ENCODE results near the gene IL1RAPL2.

Gene IL1RAPL2

DNA sequence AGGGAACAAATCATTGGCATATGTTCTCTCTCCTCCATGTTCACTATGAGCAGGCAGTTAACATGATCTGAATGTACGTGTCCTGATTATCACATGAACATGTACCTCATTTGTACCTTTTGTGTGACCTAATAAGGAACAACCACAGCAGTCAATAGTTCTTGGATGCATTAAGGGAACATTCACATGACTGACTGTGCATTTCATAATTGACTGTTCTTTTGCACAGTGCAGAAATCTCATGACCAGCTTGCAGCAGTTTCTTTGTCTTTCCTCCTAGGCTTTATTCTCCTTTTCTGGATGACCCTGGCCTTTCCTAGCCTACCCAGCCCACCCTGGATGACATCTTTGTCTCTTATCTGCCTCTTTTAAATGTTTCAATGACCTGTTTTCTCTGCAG is 711.1 kb downstream of the IL1RAPL2 start:
- no peak for DNase-seq

DNA sequence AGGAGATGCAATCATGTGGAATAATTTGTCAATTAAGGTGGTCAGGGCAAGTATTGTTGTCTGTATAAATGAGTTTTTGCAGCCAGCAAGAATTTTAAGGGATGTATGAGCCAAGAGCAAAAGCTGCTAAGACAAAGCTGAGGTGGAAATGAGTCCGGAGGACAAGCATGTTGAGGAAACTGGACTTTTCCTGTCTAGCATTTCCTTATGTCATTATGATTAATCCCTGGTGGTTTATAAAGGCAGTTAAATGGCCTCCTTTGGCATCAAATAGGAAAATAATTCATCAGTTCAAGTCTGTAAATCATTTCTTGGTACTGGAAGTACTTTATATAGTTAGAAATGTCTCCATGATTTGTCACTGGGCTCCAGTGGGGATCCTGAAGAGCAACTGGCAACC is 716.1 kb downstream of the IL1RAPL2 start:
- no peak for DNase-seq

DNA sequence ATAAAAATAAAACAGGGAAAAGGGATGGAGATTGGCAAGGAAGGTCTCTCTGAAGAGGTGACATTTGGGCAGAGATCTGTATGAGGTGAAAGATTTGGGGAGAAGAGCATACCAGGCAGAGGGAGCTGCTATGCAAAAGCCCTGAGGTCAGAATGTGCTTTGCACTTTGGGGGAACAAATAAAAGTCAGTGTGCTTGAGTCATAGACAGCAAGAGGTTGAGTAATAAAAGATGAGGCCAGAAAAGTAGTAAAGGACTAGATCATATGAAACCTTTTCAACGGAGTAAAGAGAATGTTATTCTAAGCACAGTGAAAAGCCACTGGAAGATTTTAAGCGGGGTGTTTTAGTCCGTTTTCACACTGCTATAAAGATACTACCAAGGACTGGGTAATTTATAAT is 731.0 kb downstream of the IL1RAPL2 start:
- no peak for DNase-seq

DNA sequence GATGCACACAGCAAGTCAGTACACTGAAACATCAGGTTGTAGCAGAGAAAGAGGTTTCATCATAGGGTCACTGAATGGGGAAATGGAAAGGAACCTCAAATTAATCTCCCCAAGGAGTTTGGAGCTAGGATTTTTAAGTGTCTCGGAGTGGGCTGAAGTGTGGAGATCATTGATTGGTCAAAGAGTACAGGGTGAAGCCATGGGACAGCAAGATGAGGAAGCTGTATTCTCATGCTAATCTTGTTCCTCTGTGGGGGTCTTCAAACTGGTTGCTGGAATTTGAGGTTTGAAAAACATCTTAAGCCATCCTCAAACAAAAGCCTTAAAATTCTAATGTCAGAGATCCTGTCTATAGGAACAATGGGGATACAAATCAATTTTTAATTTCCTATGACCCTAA is 733.3 kb downstream of the IL1RAPL2 start:
- no peak for DNase-seq

DNA sequence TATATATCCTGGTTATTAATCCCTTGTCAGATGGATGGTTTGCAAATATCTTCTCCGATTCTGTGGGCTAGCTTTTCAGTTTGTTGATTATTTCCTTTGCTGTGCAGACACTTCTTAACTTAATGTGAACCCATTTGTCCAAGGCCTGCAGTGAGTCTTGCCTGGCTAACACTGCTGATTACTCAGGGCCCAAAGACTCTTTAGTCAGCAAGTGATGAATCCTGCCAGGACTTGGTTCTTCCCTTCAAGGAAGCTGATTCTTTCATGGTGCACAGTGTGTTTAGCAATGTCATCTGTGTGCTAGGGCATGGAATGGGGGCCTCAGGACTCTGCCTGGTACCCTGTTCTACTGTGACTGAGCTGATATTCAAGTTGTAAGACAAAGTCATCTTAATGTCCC is 736.2 kb downstream of the IL1RAPL2 start:
- no peak for DNase-seq

DNA sequence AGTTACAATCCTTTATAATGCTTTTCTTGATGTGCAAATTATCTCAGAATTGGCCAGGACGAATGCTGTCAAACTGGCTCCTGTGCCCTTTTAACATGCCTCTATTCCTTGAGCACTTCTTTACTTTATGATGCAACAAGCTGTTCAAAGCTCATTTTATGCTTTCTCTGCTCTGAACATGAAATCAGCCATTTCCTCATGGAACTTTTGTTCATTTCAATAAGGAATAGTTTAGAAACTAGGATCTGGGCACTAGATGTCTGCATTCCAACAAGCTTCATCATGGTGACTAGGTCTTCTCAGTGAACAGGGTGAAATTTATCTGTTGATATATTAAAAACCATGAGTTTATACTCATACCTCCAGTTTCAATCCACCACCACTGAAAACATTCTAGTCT is 741.8 kb downstream of the IL1RAPL2 start:
- no peak for DNase-seq

DNA sequence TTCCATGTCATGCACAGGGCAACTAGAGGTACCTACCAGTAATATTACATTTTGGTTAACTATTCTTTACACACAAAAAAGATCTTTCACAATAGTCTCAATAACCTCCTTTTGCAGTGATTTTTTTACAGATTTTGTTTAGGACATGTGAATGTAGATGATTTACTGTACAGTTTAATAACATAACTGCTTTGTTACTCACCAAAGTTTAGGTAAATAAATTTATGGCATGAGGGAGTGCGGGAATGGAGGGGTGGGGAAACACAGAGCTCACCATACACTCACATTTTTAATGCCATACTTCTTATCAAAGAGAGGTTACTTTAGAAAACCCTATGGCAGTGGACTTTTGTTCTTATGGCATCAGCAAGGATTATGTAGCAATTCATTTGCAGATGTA is 747.6 kb downstream of the IL1RAPL2 start:
- DNase-seq, result no peak

DNA sequence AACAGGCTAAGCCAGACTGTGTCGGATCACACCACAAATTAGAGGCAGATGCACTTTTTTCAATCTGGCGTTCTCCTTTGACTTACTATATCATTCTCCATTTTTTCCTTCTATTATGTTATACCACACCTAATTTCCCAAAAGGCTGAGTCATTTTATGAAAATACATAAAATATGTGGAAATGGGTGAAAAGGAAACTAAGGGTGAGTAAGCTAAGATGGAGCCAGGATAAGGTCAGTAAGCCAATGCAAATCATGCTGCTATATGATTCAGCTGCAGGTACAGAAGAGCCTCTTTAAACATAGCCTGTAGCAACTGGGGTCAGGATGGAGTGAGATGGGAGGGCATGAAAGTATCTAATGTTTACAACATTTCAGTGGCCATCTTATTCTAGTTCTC is 748.5 kb downstream of the IL1RAPL2 start:
- no peak for DNase-seq

DNA sequence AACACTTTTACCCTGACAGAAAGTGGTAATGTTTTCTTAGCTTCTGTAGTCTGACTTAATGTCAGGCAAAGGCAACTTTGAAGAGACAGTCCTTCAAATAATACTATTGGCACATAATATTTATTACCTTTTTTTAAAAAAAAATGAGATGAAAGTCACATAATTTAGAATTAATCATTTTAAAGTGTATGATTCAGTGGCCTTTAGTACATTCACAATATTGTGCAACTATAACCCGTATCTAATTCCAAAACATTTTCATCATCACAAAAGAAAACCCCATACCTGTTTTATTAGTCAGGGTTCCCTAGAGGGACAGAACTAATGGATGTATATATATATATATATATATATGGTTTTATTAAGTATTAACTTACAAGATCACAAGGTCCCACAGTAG is 749.2 kb downstream of the IL1RAPL2 start:
- DNase-seq, result no peak

DNA sequence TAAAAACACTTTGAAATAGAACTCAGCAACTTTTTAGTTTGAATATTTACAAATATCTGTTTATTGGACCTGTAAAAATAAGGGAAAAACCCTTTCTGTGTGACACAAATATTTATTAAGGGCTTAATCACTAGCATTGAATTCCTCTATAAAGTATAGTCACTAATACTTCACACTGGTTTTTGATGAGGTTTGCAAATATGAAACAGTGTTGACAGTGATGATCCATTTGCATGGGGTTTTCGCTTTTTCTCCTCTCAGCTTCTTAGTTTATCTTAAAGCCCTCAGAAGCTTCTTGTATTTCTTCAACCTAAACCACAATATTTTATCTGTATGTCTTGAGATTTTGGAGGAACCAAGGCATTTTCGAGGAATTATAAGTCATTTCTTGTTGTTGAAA is 751.1 kb downstream of the IL1RAPL2 start:
- no peak for DNase-seq

DNA sequence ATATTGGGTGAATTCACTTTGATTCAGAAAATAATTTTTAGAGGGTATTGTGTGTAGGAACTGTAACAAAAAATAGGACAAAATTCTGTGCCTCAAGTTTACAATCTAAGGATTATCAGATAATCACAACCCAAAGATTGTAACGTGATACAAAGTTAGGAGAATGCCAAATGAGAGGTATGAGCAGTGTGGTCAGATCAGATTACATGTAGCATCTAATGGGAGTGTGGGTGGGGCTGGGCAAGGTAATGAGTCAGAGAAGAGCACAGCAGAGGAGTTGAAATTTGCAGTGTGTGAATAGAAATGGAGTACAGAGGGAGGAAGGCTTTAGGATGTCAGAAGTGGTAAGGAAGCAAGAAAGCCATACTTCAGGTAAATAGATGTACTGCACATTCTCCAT is 757.9 kb downstream of the IL1RAPL2 start:
- DNase-seq, result no peak

DNA sequence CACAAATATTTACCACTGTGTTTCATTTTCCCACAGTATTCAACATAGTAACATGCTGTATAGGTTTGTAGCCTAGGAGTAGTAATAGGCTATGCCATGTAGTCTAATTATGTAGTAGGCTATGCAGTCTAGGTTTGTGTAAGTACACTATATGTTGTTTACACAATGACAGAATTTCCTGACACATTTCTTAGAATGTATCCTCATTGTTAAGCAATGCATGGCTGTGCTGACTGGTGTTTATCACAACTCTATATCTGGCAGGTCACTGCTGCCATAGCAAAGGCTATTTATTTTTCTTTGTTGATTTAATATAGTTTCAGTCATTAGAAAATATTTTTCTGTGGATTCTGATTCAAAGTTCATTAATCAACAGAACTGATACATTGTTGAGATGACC is 762.8 kb downstream of the IL1RAPL2 start:
- no peak for DNase-seq

DNA sequence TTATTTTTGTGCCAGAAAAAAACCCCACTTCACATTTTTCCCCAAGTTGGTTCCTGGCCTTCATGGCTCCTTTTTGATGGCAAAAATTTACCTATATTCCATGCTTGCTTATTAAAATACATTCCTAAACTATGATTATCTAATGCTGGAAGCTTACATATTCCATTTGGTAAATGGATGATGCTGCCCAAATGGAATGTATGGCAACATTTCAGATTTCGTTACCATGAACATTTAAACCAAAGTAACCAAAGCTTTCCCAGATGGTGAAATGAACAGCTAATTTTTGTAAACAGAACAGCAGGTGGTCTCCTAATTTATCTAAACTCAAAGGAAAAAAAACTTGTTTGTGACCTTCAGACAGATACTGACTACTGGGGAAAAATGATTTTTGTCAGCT is 765.2 kb downstream of the IL1RAPL2 start:
- DNase-seq, result no peak

DNA sequence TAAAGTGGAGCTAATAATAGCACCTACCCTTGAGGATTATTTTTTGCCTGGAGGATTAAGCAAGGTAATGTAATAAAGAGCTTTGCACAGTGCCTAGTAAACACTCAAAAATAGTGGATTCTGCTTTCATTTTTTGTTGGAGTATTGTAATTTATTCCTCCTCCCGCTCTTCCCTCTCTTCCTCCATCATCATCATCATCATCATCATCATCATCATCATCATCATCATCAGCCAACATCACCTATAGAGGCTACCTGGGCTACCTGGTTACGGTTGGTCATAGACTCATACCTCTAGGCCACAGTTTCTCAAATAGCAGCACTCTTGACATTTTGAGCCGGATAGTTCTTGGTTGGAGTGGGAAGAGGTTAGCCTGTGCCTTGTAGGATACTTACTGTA is 781.4 kb downstream of the IL1RAPL2 start:
- DNase-seq, result no peak

DNA sequence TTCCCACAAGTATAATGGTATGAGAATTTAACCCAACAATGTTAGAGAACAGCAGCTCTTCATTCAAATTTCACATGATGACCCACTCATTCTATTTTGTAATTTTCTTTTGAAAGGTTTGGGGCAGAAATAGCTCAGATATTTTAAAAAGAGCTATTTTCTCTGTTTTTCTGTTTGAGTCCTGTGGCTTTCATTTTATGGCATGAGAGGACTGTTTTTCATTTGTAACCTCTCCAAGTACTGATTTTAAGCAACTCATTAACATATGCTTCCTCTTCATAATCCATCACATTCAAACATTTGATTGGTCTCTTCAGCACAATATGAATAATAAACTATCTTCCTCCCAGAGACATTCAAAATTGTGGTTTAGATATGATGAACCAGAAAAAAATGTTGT is 783.5 kb downstream of the IL1RAPL2 start:
- DNase-seq, result no peak

DNA sequence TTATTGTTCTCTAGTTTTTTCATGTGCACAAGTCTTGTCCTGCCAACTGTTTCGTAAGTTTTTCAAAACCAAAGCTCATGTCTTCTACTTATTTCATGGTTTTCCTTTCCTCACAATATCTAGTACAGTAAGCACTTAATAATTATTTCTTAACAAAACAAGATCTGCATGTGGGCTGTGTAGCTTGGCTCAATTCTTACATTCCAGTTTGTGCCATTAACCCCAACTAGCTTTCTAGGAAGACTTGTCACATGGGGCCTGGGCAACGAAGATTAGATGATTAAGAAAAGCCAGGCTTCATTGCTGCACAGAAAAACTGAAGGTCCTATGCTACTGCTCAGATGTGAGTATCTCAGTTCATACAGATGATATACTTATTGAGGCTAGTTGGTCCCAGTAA is 809.8 kb downstream of the IL1RAPL2 start:
- no peak for DNase-seq

DNA sequence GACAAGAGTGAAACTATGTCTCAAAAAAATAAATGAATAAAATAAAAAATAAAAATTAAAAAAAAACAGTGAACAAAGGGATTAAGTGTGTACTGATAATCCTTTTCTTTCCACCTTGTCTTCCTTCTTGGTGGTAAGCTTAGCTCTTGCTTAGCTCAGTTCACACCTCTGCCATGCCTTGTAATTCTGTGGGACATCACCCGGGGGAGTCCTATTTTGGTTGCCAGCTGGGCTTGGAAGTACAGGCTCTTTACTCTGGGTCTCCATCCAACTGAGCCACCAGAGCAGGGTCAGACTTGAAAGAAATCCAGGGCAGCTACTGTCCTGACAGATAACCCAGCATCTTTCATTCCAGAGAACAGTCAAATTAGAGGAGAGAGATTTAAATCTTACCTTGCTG is 858.7 kb downstream of the IL1RAPL2 start:
- no peak for DNase-seq

DNA sequence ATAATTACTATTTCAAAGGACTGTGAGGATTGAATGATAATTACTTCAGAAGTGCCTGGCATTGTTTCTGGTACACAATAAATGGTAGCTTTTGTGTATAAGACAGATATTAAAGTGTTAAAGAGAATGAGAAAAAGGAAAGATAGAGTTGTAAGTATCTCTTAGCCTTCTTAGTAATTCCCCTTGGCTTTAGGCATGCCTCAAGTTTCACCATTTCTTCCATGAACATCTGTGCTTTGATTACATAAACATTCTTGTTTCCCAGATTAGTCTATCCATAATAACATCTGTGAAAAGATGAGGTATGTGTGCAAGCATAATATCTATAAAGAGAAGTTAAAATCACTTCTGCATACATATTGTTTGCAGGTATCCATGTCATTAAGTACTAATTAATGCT is 885.4 kb downstream of the IL1RAPL2 start:
- DNase-seq, result no peak

DNA sequence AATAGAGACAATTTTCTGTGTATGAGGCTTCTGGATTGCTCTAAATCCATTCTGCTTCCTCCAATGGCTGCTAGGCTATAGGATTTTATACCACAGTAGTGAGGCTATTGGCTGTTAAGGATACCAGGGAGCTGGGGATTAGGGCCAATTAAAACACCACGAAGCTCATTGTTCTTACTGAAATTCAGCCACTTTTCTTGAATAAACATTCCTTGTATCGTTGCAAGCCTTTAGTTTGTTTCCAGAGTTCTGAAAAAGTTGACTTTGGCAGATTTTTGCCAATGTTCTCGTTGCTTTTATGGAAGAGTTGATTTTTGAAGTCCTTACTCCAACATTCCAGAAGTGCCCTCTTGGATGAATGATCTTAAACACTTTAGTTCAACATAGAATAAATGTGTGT is 892.8 kb downstream of the IL1RAPL2 start:
- no peak for DNase-seq

DNA sequence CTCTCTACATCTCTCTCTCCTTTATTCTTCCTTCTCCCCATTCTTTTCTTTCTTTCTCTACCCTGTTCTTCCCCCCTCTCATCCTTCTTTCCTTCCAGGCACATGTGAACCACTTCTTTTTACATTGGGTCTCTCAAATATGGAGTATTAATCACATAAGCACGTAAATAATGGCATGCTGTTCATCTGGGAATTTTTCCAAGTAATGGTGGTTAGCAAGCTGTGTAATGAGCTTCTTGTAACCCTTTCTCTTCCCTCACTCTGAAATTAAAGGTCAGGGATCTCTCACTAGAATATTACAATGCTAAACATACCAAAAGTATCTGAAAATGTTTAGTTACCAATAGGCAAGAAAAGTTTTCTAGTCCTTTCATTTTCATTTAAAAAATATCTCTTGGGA is 894.4 kb downstream of the IL1RAPL2 start:
- DNase-seq, result no peak

DNA sequence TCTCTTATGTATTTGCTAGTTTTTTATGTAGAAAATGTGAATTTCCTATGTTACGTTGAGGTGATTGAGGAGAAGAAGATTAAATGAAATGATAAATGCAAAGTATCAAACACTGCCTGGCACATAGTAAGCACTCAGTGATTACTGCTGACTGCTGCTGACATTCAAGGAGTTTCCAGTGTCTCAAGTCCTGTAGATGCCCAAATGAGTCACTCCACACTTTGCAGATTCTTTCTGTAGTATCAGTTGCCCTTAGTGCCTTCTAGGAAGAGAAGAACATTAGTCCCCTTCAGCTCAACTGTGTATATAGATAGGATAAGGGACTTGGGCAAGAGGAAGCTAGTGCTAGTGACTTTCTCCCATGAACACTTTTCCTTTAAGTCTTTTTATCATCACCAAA is 895.0 kb downstream of the IL1RAPL2 start:
- no peak for DNase-seq

DNA sequence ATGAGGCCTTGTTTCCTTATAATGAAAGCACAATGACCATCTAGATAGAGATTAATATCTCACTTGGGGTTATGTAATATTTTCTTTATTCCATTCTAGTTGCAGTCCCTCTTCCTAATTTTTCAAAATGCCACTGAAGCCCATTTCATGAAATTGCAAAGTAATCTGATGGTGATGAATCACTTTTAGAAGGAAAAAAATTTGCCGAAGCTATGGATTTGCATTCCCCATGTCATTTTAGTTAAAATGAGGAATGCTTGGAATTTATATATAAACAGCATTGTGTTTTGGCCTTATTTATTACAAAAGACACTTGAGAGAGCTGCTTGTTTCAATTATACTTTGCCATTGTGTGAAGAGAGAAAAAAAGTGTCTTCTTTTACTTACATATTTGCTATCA is 896.2 kb downstream of the IL1RAPL2 start:
- DNase-seq, result no peak

DNA sequence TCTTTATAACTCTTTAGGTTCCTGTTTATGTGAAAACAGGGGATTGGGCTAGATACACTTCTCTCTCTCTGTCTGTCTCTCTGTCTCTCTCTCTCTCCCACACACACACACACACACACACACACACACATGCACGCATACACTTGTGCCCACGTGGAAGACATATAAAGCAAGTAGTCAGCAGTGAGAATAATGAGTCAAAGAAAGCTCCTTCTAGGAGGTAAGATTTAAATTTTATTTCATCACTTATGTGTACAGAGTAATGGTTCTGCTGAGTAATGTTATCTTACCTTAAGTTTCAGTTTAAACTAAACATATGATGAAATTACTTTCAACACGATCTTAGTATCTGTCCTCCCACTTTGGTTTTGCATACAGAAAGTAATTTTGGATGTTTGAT is 897.5 kb downstream of the IL1RAPL2 start:
- DNase-seq, result no peak

DNA sequence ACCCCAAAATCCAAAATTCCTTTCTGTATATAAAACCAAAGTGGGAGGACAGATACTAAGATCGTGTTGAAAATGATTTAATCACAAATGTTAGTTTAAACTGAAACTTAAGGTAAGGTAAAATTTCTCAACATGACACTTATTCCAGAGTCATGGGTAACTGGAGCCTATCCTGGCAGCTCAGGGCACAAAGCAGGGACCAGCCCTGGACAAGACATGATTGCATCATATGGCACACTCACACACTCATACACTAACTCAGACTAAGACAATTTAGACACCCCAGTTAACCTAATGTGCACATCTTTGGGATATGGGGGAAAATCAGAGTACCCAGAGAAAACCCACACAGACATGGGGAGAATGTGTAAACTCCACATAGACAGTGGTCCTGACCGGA is 898.6 kb downstream of the IL1RAPL2 start:
- no peak for DNase-seq

DNA sequence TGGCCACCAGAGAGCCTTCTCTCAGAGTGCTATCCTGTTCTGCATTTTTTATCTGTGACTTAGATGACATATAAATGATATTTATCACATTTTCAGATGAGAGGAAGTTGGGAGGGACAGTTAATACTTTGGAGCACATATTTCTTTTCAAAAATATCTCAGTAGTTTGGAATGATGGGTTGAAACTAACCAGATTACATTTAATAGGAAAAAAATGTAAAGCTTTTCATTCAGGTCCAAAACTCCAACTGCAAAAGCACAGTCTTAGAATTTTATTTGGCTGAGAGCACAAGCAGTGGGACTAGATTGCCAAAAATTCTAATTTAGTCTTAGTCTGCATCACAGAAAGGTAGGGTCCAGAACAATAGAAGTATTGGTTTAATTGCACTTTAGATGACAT is 902.7 kb downstream of the IL1RAPL2 start:
- DNase-seq, result no peak

DNA sequence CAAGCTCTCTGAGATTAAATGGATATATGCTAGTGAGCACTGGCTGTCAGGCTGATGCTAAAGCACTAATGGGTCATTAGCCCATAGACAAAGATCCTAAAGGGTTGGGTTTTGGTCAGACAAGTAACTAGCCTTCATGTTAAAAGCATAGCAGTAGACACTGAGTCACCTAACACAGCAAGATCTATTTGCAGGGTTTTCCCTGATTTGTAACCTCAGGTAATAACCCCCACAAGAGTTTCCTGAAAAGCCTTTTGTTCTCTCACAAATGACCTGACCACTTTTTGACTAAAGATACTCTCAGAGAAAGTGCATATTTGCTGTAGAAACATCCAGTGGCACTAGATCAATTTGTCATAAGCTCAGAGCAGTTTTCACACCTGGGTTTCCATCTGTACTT is 905.6 kb downstream of the IL1RAPL2 start:
- DNase-seq, result no peak
